PFSK-1 (cell line): Measurements from ENCODE around the gene CNR1.

ENCODE experiments used
- FOXP2 ChIP-seq: optimal IDR thresholded peaks from 2 replicates; pipeline ENCODE3; 2011; ENCODE audit warnings: borderline replicate concordance, control low read depth, inconsistent platforms; ENCODE audit not compliant: insufficient read depth; ENCODE audit errors: extremely low read length, extremely low read depth
- POLR2AphosphoS5 ChIP-seq: IDR thresholded peaks from 2 replicates; pipeline ENCODE4 v1.6.1; 2012; ENCODE audit warnings: low read depth, mild to moderate bottlenecking, control low read depth, low read length, moderate library complexity
- REST ChIP-seq, 2 experiments: IDR thresholded peaks; 2 replicates each; pipeline versions ENCODE4 v1.6.1 to v1.8.0; 2011 to 2012; ENCODE audit warnings: low read depth in 2 of 2, low read length in 2 of 2, control low read depth in 1 of 2, inconsistent platforms in 1 of 2, mild to moderate bottlenecking in 1 of 2, moderate library complexity in 1 of 2; ENCODE audit not compliant: insufficient read depth in 1 of 2
- SIN3A ChIP-seq: IDR thresholded peaks from 2 replicates; pipeline ENCODE4 v1.6.1; 2012; ENCODE audit warnings: mild to moderate bottlenecking, low read length, moderate library complexity, borderline replicate concordance; ENCODE audit not compliant: insufficient read depth
- TAF1 ChIP-seq: IDR thresholded peaks from 2 replicates; pipeline ENCODE4 v1.6.1; 2012; ENCODE audit warnings: low read length, control low read depth, borderline replicate concordance; ENCODE audit not compliant: insufficient read depth

CNR1 gene

GRCh38 chr6:88145298-88145963 is 20.7 kb downstream of the CNR1 start:
- TF ChIP-seq SIN3A (no peak), REST (IDR thresholded peaks at IDR 0.05; ENCODE audit: insufficient read depth in 1 of 2, low read depth in 2 of 2, low read length in 2 of 2) (no peak), TAF1 (no peak), POLR2AphosphoS5 (no peak), FOXP2 (no peak)

GRCh38 chr6:88144637-88145297 is 21.4 kb downstream of the CNR1 start:
- no peak for TF ChIP-seq SIN3A
- TF ChIP-seq TAF1 = no peak
- no peak for TF ChIP-seq POLR2AphosphoS5
- no peak for TF ChIP-seq REST (IDR thresholded peaks at IDR 0.05; ENCODE audit: insufficient read depth in 1 of 2, low read depth in 2 of 2, low read length in 2 of 2)
- no peak for TF ChIP-seq FOXP2

GRCh38 chr6:88143421-88144157 is 22.6 kb downstream of the CNR1 start:
- TF ChIP-seq REST (IDR thresholded peaks at IDR 0.05; ENCODE audit: insufficient read depth in 1 of 2, low read depth in 2 of 2, low read length in 2 of 2) (no peak), FOXP2 (no peak), TAF1 (no peak), POLR2AphosphoS5 (no peak), SIN3A (no peak)

- TF ChIP-seq FOXP2 (no peak), SIN3A (no peak), REST (IDR thresholded peaks at IDR 0.05; ENCODE audit: insufficient read depth in 1 of 2, low read depth in 2 of 2, low read length in 2 of 2) (no peak), TAF1 (no peak), POLR2AphosphoS5 (no peak)
These were observed 23.9 kb downstream of the CNR1 start for GRCh38 chr6:88142297-88142668.
